Activated CD4-positive, alpha-beta T cell treated with anti-CD3 and anti-CD28 coated beads, Interleukin-2, Interleukin-6, amounts not matched to agents 100 ng/mL and 50 ng/mL, durations not matched to agents 16 hours and 8 hours (primary cell): Measurements from ENCODE around the gene LHFPL3.

Source experiments
- DNase-seq: peaks from one replicate; pipeline ENCODE4 v3.0.0-alpha.2; 2020

Gene LHFPL3

DNA sequence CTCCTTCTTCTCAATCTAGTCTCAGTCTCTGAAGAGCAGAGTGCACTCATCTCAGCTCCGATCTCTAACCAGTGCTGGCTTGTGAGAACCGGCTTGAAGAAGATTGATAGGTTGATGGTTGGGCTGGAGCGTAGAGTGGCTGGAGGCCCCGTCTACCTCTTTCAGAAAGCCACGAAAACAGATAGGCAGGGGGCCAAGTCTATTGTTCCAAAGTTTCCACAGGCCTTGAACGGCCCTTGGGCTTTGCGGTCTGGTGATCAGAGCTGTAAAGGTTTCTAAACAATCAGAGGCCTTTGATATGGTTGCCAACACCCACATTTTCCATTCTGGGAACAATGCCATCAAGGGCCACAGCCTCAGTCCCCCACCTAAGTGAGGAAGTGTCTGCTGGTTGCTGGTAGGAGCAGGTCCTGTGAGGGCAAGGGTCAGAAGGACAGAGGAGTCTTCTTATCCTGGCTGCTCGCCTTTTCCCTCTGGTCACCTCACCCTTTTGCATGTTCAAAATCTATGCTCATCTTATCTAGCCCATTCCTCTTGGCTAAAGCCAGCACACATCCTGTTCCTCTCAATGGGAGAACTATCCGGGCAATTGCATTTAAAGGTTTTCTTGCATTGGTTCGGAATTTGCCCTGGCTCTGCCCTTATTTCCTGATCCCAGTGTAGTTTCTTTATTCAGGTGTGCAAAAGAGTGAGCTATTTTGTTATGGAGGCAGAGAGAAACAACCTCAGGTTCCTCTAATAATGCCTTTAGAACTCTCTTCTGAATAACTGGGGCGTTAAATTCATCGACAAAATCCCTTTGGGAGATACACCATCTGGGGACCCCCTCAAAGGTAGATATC lies 615.3 kb downstream of the LHFPL3 start:
- DNase-seq: peak; percentile 82

DNA sequence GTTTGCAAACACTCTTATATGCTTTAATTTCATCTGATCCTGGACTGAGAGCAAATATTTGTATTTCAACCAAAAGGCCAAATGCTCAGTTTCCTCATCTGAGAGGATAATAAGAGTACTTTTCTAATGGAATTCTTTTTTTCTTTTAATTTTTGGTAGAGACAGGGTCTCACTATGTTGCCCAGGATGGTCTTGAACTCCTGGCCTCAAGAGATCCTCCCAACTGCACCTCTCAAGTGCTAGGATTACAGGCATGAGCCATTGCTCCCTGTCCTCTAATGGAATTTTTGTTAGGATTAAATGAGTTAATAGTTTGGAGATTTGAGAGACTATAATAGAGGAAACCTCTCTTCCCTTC lies 617.2 kb downstream of the LHFPL3 start:
- no peak for DNase-seq

DNA sequence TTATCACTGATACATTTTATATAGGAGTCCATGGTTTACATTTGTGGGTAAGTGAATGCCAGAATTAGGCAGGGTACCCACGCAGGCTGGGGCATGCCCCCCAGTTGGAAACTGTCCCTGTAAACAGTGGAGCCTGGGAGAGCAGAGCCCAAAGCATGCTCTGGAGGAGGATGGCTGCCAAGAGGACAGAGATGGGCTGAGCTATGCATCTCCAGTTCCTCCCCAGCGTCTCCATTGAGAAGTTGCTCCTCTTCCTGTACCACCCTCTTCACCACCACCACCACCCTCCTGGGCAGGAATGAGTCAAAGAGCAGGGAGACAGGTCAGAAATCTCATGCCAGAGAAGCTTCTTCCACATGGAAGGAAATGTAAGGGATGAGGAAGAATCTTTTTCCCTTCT lies 617.9 kb downstream of the LHFPL3 start:
- peak; percentile 44 for DNase-seq

GRCh38 chr7:104950006-104950405 lies 621.6 kb downstream of the LHFPL3 start:
- DNase-seq: no peak

DNA sequence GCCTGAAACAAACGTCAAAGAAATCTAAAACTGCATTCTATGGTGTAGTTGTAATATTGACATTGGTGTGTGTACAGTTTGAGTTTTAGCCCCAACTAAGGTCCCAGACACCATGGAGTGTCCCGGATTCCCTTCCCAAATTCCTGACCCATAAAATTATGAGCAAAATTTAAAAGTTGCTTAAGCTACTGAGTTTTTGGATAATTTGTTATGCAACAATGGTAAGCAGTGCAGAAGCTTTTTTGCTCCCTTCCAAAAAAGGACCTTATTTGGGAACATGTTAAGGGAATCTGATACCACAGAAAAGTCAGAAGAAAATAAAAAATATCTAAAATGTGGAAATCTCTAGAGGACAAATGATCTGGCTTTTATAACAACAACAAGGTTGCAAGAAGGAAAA lies 622.4 kb downstream of the LHFPL3 start:
- DNase-seq: no peak

DNA sequence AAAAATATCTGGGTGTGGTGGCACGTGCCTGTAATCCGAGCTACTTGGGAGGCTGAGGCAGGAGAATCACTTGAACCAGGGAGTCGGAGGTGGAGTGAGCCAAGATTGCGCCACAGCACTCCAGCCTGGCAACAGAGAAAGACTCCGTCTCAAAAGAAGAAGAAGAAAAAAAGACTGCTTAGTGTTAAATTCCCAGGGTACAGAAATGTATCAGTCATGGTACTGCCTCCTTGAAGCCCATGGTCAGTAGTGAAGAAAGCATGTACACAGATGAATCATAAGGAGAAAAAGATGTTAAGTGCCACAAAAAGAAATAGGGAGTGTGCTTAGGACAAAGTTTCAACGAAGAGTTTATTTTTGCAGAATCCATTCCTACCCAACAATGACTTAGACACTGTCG lies 623.1 kb downstream of the LHFPL3 start:
- no peak for DNase-seq

DNA sequence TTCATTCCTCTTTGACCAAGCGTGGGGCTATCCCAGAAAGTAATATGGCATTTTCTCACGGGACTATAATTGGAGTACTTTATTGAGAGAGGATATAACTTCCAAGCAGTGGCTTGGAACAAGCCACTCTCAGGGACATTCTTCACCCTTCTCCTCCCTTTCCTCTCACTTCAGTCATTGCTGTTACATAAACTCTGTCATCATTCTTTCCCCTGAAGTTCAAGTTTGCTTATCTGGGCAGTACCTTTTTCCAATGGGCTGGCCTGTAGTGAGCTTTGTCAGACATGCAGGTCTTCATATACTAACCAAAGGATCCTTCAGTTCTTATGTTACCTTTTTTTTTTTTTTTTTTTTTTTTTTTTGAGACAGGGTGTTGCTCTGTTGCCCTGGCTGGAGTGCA lies 626.9 kb downstream of the LHFPL3 start:
- no peak for DNase-seq
